HG03025 (cell line): Measurements from ENCODE around the gene BNC2.
"Not testable (repeated sequence)": the region's sequence is repeated elsewhere in the genome, so short reads cannot be mapped to it uniquely, and the experiment has no call there.

Source experiments
- ATAC-seq: cut with Tn5 transposase; IDR thresholded peaks from one replicate; pipeline ENCODE4 v1.9.1; 2021; ENCODE audit warnings: mild to moderate bottlenecking, moderate library complexity; ENCODE audit not compliant: unreplicated experiment, low FRiP score

The BNC2 gene, protein sequence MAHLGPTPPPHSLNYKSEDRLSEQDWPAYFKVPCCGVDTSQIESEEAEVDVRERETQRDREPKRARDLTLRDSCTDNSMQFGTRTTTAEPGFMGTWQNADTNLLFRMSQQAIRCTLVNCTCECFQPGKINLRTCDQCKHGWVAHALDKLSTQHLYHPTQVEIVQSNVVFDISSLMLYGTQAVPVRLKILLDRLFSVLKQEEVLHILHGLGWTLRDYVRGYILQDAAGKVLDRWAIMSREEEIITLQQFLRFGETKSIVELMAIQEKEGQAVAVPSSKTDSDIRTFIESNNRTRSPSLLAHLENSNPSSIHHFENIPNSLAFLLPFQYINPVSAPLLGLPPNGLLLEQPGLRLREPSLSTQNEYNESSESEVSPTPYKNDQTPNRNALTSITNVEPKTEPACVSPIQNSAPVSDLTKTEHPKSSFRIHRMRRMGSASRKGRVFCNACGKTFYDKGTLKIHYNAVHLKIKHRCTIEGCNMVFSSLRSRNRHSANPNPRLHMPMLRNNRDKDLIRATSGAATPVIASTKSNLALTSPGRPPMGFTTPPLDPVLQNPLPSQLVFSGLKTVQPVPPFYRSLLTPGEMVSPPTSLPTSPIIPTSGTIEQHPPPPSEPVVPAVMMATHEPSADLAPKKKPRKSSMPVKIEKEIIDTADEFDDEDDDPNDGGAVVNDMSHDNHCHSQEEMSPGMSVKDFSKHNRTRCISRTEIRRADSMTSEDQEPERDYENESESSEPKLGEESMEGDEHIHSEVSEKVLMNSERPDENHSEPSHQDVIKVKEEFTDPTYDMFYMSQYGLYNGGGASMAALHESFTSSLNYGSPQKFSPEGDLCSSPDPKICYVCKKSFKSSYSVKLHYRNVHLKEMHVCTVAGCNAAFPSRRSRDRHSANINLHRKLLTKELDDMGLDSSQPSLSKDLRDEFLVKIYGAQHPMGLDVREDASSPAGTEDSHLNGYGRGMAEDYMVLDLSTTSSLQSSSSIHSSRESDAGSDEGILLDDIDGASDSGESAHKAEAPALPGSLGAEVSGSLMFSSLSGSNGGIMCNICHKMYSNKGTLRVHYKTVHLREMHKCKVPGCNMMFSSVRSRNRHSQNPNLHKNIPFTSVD

DNA sequence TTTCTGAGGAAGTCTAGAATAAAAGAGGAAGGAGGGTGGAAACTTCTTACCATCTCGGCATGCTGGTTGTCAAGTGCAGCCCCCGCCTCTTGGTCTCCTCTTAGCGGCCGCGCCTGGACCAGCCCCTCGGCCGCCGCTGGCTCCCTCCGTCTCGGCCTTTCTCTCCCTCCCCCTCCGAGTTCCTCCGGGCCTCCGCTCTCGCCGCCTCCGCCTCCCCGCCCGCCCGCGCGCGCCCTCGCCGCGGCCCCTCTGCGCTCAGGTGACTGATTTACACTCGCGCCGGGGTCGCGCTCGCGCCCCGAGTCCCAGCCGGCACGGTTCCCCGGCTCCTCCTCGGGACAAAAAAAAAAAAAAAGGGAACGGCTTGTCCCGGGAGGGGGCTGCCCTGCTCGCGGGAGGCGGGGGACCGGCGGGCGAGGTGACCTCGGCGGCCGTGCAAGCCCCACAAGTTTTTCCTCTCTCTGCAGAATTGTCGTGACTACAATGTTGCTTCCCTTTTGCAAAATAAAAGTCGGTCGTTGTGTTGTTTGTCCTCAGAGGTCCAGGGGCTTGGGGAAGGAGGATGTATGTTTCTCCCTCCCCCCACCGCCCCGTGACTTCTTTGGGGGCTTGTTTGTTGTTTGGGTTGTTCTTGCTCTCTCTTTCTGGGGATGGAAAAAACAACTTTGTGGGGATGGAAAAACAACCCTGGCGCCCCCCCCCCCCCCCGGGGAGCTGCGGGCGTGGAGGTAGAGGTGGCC is at the start of gene BNC2:
BNC2 (minus strand) TSS at position 75 of the 740 bp plus-strand sequence; CDS start at position 53, 22 bp downstream.
- ATAC-seq = no peak

DNA sequence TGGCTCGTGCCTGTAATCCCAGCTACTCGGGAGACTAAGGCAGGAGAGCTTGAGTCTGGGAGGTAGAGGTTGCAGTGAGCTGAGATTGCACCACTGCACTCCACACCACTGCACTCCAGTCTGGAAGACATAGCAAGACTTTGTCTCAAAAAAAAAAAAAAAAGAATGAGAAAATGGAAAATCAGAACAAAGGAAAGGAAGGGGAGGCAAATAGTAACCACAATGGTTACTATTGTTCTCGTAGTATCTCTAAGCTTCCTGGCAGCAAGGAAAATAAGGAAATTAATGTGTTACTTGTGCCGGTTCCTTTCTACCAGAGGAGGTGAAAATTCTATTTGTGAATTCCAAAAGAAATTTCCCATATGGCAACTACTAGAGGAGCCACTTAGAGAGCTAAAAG is 48.5 kb upstream of the BNC2 start:
- no peak for ATAC-seq

DNA sequence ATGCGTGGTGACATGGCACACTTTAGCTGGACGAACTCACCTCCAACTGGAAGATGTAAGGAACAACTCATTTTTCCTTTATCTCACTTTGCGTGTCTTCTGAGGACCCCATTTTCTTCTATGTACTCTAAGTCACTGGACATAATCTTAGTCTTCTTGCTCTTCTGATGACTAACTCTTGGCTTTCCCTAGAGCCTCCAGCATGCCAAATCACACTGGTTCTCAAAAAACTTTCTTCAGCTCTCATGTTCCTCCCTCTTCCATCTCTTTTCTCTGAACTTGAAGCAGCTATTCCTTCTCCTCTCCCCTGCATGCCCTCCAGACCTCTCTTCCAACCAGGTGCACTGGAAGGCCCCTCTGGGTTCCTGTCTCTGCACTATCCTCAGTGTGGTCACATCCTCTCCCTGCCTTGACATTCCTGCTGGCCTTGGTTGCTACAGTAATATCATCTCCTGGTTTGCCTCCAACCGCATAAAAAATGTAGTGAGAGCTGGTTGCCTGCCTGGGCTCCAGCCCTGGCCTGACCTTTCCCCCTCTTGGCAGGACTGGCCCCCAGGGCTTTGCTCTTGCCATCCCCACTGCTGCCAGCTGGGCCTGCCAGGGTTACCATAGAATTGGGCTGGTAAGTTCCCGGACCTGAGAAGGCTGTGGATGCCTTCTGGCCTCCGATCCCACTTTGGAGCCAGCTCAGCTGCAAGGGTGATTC is 44.8 kb upstream of the BNC2 start:
- ATAC-seq = no peak

DNA sequence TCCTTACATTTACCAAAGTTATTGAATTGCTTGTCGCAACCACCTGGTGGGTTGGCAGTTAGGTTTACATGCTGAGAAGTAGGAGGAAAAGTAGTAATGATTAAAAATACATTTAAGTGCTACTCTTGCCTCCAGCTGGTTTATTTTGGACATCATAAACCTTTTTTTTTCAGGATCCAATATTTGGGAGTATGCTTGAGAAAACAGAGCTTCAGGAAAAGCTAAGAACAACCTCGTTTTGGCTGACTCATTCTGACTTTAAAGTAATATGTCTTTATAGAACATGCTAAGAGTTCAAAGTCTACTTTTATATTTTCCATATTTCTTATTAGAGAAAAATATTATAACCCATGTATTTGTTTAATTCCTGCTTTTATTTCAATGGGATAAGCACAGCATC is 41.7 kb upstream of the BNC2 start:
- ATAC-seq = no peak

DNA sequence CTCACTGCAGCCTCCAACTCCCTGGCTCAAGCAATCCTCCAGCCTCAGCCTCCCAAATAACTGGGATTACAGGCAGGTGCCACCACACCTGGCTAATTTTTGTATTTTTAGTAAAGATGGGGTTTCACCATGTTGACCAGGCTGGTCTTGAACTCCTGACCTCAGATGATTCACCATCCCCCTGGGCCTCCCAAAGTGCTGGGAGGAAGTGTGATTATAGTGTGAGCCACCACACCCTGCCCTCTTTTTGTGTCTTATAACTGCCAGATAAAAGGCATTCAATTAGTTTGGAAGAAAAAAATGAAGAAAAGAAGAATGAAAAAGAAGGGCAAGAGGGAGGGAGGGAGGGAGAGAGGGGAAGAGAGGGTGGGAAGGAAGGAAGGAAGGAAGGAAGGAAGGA is 37.7 kb upstream of the BNC2 start:
- ATAC-seq = not testable (repeated sequence)

DNA sequence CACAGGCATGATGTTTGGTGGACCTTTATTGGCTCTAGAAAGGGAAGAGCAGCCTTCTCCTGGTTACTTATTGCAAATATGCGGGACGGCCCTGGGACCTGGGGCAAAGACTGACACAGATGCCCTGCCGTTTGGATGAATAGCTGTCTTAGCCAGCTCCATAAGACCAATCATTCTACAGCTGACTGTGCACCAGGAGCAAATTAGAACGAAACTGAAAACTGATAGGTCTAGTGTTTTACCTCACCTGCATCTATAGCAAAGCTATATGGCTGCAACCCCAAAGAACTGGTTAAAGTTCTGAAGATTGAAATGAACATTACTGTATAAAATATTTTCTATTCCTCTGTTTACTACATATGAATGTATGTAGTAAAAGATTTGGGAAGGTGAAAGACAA is 34.2 kb upstream of the BNC2 start:
- ATAC-seq = no peak

DNA sequence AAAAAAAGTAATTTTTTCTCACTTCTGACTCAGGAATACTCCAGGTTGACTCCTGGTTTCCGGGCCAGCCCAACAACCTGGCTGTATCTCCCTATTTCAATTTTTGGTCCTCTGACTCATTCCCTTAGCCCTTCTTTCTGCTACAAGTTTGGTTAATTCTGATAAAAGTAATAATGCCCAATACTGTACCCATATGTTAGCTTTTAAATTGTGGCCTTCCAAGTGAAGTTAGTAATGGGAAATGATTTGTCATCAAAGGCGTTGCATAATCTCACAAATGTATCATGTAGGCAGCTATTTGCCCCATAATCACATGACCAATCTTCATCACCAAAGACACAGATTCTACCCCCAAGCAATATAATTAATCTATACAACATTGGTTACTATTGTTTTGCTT is 31.1 kb upstream of the BNC2 start:
- no peak for ATAC-seq

DNA sequence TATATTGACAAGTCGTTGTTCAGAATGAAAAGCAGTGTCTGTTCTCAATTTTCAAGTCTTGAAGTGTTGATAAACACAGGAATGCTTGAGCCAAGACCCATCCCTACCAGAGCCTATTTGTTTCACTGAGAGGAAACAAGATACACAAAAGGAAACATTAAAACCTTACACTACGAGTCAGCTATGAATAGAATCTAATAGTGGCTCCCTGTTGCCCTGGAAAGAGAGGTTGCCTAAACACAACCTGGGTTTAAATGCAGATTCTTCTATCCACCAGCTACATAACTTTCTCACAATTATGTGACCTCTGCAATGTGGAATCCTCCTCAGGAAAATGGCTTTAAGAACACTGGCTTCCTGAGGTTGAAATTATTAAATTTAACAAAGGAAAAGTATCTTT is 29.1 kb upstream of the BNC2 start:
- no peak for ATAC-seq

DNA sequence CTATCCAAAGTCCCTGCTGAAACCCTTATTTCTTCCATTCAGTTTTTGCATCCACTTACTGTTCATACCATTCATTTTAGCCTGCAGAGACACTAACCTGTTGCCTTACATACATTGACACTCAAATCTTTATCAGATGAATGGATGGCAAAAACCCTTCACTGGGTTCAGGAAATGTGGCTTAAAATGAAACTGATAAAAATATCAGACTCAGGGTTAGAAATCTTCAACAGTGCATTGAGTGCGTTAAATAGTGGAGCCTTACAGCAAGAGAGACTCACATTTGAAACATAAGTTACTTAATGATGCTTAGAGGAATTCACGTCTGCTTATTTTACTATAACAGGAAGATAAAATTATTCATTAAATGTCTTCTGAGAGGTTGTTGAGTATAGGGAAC is 28.0 kb upstream of the BNC2 start:
- ATAC-seq = no peak

DNA sequence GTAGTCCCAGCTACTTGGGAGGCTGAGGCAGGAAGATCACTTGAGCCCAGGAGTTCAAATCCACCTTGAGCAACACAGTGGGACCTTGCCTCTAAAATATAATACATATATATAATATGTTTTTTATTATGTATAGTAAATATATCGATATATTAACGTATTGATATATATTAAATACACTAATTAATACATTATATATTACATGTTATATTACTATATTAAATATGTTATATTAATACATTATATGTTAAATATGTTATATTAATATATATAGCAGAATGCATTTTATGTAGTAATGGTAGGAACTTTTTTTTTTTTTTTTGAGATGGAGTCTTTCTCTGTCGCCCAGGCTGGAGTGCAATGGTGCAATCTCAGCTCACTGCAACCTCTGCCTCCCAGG is 18.1 kb upstream of the BNC2 start:
- ATAC-seq = no peak

DNA sequence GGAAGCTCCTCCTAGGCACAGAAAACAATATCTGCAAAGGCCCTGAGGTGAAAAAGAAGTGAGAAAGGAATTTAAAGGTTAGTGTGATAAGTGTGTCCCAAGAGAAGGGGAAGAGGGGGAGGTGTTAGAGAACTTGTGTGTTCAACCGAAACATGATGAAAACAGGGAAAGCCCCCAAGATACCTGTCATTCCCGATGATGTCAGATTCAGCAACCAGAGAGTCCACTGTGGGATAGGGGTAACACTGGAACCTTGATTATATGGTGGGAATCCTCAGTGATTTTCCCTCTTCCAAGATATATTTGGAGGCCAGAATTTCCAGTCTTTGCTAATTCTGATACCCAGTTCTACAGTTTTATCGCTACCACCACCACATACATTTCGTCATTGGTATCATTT is 15.5 kb upstream of the BNC2 start:
- no peak for ATAC-seq

DNA sequence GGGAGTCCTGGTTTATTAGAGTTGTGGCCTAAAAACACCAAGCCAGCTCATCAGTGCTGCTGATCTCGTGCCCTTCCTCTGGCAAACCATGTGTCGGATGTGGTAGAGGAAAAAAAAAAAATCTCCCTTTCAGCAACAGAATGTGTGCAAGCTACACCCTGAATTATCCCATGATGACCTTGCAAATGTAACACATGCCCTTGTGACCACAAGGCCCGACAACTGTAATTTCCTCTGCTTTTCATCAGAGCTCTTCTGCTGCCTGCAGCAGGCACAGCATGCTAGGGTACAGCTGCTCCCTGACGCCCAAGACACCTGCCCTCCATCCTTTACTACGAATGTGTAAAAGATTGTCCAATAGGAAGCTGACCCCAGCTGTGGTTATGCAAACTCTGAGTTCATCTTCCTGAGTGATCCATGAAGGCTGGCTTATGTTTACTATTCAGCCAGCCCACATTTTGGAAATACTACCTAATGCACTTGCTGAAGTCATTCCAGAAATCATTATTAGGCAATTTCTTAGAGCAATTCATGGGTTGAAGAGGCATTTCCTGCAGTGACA is 14.6 kb upstream of the BNC2 start:
- ATAC-seq = no peak

DNA sequence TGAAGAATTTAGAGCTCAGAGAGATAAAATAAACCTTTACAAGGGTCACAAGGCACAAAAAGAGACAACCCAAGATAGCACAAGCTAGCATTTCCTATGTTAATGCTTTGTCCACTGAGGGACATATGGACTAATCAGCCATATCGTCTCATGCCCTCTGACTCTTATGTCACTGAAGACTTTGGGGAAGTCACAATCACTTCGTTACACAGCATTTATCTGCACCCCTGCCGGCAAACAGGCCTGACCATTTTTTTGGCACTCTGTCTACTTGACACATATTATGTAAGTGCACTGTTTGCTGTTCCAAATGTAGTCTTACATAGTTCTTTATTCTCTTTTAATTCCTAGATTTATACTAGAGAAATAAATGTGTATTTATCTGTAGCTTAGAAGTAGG is 13.9 kb upstream of the BNC2 start:
- no peak for ATAC-seq

DNA sequence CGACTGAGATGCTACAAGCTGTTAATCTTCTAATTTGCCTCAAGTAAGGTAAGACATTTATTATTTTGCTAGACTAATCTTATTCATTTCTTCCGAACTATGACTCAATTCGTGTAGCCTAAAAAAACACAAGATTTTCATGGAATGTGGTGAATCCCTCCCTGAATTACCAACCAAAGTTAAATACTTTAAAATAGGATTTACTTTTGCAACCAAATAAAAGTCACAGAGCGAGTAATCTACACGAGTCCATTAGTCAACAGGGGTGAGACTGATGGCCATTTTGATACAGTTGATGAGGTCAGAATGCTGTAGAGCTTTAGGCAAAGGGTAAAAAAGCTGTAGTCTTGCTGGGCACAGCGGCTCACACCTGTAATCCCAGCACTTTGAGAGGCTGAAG is 13.1 kb upstream of the BNC2 start:
- ATAC-seq = no peak

DNA sequence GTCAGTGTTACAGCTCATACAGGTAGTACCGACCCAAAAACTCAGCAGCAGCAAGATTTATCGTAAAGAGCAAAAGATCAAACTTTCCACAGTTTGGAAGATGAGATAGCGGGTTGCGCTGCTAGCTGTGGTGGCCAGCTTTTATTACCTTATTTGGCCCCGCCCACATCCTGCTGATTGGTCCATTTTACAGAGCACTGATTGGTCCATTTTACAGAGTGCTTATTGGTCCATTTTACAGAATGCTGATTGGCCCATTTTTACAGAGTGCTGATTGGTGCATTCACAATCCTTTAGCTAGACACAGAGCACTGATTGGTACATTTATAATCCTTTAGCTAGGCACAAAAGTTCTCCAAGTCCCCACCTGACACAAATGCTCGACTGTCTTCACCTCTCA is 12.0 kb upstream of the BNC2 start:
- ATAC-seq = not testable (repeated sequence)

DNA sequence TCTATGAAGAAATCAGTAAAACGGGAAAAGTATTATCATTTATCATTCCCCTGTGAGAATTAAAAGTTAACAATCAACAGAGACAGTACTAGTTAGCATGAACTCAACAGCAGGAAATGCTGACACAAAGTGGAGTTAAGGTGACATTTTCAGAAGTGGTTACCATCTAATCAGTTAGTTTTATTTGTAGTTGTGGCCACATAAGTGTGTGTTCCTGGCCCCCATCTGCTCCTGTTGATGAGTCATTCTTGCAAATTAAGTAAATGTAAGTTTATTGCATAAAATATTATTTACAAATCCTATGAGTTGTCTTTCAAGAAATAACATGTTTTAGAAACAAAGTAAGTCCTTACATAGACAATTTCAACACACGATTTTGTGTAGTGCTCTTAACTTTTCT is 8.9 kb upstream of the BNC2 start:
- no peak for ATAC-seq

DNA sequence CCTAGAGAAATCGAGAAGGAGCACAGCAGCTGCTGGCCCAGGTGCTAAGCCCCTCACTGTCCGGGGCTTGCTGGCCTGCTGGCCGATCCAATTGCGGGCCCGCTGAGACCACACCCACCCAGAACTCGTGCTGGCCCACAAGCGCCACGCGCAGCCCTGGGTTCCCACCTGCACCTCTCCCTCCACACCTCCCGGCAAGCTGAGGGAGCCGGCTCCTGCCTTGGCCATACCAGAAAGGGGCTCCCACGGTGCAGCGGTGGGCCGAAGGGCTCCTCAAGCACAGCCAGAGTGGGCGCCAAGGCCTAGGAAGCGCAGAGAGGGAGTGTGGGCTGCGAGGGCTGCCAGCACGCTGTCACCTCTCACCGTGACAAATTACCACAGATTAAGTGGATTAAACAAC is 6.8 kb upstream of the BNC2 start:
- no peak for ATAC-seq

DNA sequence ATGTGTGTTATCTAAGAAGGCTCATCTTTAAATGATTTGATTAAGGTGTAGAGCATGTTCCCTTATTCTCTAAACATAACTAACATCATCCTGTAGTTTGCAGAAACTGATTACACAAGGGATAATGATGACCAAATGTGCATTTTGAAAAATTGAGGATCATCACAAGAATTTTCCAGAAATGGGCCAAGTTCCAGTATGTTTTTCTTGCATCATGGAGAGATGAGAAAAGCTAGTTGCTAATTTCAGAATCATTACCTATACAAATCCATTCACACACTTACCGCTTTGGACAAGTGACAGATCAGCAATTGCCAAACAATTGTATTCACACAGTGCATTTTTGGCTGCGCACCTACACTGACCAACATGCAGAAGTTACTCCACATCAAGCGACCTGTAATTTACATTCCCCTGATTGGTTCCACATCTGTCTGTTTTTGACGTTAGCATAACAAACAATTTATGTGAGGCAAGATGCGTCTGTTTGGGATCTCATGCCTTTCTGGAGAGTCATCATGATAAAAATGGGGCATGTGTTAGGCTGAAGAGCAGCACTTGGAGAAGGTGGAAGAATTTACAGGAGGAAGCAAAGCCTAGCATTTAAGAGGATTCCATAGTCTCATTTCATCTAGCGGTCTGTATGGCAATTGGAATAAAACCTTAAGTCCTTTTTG is 2.8 kb upstream of the BNC2 start:
- no peak for ATAC-seq
